C4-2B (cell line): ENCODE measurements around the gene CBX3.

Experiments
- CTCF ChIP-seq: fragments of 450-650 bp; conservative IDR thresholded peaks from 2 replicates; pipeline ENCODE4 v1.5.1; 2017; ENCODE audit warnings: mild to moderate bottlenecking
- ZFX ChIP-seq: fragments of 450-650 bp; IDR thresholded peaks from 2 replicates; pipeline ENCODE4 v1.6.1; 2017

- TF ChIP-seq CTCF = no peak
- TF ChIP-seq ZFX = no peak
Measured at GRCh38 chr7:26178272-26178960, 23.1 kb upstream of the CBX3 start.
